HG02885 (cell line): Measurements from ENCODE around the gene B3GNT2.
"Not testable (repeated sequence)": the region's sequence is repeated elsewhere in the genome, so short reads cannot be mapped to it uniquely, and the experiment has no call there.

Experiments
- ATAC-seq: cut with Tn5 transposase; IDR thresholded peaks from one replicate; pipeline ENCODE4 v1.9.1; 2021; ENCODE audit warnings: mild to moderate bottlenecking; ENCODE audit not compliant: unreplicated experiment, poor library complexity

Gene B3GNT2, protein sequence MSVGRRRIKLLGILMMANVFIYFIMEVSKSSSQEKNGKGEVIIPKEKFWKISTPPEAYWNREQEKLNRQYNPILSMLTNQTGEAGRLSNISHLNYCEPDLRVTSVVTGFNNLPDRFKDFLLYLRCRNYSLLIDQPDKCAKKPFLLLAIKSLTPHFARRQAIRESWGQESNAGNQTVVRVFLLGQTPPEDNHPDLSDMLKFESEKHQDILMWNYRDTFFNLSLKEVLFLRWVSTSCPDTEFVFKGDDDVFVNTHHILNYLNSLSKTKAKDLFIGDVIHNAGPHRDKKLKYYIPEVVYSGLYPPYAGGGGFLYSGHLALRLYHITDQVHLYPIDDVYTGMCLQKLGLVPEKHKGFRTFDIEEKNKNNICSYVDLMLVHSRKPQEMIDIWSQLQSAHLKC

GRCh38 chr2:62195421-62196277 lies at the start of gene B3GNT2:
Gene B3GNT2 (plus strand): TSS chr2:62196115. CDS start chr2:62222221, 26,106 bp downstream.
- ATAC-seq, result peak; percentile 55

DNA sequence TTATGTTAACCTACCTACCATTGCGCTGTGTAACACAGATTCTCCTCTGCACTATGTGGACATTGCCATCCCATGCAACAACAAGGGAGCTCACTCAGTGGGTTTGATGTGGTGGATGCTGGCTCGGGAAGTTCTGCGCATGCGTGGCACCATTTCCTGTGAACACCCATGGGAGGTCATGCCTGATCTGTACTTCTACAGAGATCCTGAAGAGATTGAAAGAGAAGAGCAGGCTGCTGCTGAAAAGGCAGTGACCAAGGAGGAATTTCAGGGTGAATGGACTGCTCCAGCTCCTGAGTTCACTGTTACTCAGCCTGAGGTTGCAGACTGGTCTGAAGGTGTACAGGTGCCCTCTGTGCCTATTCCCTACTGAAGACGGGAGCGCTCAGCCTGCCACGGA lies 49.1 kb upstream of the B3GNT2 start:
- not testable (repeated sequence) for ATAC-seq

GRCh38 chr2:62147610-62148301 lies 48.2 kb upstream of the B3GNT2 start:
- no peak for ATAC-seq

GRCh38 chr2:62149708-62150107 lies 46.2 kb upstream of the B3GNT2 start:
- no peak for ATAC-seq

- ATAC-seq, result no peak
These were observed 45.2 kb upstream of the B3GNT2 start for GRCh38 chr2:62150597-62151305.

GRCh38 chr2:62151306-62151638 lies 44.6 kb upstream of the B3GNT2 start:
- no peak for ATAC-seq

DNA sequence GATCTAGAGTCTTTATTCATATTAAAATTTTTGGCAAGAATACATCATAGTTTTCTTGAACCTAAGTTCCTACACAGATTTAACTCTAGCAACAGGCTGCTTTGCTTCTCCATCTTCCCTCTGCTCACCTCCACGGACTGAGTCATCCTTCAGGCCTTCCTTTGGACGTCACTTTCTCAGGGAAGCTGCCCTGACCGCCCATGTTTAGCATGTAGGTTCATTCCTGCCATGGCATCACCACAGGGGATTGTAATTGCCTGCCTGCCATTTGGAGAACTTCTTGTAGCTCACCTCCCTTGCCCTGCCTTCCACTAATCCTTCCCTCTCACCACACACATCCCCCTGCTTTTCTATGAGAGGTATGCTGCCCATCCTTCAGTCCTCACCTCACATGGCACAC lies 43.9 kb upstream of the B3GNT2 start:
- no peak for ATAC-seq

DNA sequence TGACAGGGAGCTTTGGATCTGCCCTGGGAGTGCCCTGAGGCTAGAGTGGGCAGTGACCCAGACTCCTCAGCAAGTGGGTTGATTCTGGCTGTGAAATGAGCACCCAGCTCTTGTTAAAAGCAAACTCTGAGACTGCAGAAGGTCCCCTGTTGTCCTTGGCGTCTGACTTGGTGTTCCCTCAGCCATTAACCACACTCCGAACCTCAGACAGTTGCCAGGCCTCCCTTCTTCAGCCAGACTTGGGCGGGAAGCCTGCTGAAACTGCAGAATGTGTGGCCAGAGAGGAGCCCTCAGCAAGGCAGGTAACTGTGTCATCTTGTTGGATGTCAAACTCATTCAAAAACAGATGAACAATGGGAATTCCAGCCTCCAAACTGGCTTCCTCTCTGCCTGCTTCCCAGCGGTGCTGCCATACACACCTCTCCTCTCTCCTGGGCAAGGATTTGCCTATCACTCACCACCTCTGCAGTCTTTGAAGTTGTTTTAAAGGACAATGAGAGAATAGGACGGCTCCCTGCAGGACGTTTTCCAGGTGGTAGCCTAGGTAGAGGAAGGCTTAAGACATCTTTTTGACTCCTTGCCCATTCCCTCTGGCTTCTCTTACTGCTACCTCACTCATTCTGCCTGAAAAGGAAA lies 38.9 kb upstream of the B3GNT2 start:
- no peak for ATAC-seq

- ATAC-seq, result no peak
These were observed 37.3 kb upstream of the B3GNT2 start for GRCh38 chr2:62158444-62159121.

DNA sequence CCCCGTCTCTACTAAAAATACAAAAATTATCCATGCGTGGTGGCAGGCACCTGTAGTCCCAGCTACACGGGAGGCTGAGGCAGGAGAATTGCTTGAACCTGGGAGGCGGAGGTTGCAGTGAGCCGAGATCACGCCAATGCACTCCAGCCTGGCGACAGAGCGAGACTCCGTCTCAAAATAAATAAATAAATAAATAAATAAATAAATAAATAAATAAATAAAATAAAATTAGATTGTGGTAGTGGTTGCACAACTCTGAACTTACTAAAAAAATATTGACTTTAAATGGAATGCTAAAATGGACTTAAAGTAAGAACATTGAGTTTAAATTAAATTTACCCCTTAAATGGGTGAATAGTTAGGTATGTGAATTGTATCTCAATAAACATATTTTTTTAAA lies 35.2 kb upstream of the B3GNT2 start:
- not testable (repeated sequence) for ATAC-seq

DNA sequence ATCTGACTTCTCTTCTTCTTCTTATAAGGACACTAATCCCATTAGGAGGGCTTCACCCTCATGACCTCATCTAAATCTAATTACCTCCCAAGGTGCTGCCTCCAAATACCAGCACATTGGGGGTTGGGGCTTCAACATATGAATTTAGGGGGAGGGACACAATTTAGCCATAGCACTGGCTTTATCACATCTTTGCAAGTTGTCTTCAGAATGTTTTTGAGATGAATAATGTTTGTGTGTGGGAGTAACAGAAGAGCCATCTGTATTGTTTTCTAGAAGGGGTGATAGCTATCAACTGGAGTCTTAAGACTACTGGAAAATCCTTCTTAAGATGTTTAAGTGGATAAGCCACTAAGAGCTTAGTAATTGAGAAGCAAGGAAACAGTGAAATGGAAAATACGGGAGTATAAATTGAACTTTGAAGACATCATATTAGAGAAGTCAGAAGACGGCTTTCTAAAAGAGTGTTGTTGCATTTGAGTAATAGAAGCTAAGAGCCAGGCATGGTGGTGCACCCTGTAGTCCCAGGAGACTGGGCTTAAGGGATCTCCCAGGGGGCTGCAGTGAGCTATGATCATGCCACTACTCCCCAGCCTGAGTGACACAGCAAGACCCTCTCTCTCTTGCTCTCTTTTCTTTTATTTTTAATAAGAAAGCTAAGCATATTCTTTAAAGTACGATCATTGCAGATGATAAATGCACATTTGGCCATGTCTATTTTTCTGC lies 32.6 kb upstream of the B3GNT2 start:
- ATAC-seq, result no peak

DNA sequence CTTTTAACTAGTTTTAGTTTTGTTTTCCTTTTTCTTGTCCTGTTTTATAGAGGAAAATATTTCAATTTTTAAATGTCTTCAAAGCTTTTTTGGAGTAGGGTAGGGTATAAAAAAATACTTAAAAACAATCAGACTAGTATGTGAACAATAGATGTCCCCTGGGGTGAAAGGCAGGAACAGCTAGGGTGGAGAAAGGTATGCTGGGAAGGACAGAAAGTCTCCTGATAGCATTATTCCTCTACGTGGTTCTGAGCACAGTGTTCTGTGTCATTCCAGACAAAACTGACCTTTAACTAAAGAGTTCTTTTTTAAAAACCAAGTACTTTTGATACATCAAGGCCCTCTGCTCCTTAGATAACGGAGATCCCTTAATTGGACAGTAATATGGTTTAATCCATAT lies 32.1 kb upstream of the B3GNT2 start:
- ATAC-seq, result no peak

DNA sequence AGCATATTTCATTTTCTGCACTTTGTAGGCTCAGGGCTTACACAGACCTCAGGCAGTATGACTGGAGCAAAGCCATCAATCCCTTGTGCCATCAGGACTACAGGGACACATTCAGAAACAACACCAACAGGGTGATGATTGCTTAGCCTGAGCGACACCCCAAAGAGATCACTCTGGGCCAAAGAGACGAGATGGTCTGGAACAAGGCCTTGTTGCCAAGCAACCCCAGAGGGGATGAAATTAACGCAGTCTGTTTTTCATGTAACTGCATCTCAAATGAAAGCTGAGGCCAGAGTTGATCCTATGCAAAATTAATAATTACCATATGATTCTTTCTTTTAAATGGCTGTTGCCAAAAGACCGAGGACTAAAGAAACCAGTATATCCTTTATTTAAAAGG lies 20.2 kb upstream of the B3GNT2 start:
- ATAC-seq, result no peak

GRCh38 chr2:62176801-62177200 lies 19.1 kb upstream of the B3GNT2 start:
- ATAC-seq, result no peak

DNA sequence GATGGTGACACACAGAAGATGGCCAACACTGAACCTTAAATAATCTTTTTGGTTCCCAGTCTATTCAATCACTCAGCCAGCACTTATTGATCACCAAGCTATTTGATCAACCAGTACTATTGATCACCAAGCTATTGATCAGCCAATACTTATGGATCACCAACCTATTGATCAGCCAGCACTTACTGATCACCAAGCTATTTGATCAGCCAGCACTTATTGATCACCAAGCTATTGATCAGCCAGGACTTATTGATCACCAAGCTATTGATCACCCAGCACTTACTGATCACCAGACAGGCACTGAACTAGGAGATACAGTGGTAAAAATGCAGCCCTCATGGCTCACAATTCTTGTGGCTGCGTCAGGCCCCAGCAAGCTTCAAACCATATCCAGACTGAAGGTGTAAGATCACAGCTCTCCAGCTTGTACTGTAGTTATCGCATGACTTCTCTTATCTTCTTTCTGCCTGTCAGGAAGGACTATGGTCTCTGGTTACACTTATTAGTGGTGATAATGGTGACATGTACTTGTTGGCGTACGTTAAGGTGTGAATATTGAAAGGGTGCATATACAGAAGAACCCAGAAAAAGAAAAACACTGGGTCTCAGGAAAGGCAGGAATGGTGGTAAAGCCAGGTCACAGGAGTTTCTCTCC lies 18.4 kb upstream of the B3GNT2 start:
- no peak for ATAC-seq

- ATAC-seq, result no peak
These were observed 17.1 kb upstream of the B3GNT2 start for GRCh38 chr2:62178741-62179271.

GRCh38 chr2:62180975-62181374 lies 14.9 kb upstream of the B3GNT2 start:
- no peak for ATAC-seq

- no peak for ATAC-seq
These were observed 14.1 kb upstream of the B3GNT2 start for GRCh38 chr2:62181843-62182242.
